HG02798 (cell line): ENCODE results near the gene ZNF254.

Experiments used
- ATAC-seq: cut with Tn5 transposase; IDR thresholded peaks from one replicate; pipeline ENCODE4 v1.9.1; 2021; ENCODE audit warnings: mild to moderate bottlenecking; ENCODE audit not compliant: unreplicated experiment, poor library complexity

ZNF254 gene

DNA sequence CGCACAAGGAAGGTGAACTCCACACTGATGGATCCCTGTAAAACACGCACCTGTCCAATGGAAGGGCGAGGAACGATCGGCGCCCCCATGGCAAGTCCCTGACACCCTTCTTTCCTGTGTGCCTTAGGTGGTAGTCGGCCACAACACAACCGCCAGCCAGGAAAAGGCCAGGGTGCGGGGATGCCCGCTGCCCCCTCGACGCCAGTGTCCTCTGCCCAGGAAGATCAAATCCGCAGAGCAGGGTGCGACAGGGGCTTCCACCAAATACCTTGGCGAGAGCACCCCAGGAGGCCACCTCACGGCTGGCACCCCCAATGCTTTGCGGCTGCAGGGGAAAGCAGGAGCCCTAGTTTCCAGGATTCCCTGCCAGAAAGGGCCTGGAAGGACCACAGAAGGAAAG is 91.2 kb downstream of the ZNF254 start:
- no peak for ATAC-seq
